ENCODE measurements around the gene APCDD1.

- TF ChIP-seq PATZ1 (CRISPR knock-in tag; IDR thresholded peaks at IDR 0.05; ENCODE audit: borderline replicate concordance) (no peak), ZNF8 (CRISPR knock-in tag; IDR thresholded peaks at IDR 0.05) (no peak), GLIS3 (CRISPR knock-in tag; IDR thresholded peaks at IDR 0.05) (no peak), ZFP30 (CRISPR knock-in tag; IDR thresholded peaks at IDR 0.05) (no peak), CSDC2 (CRISPR knock-in tag; IDR thresholded peaks at IDR 0.05) (no peak), RARB (CRISPR knock-in tag; IDR thresholded peaks at IDR 0.05) (no peak), ZFP3 (CRISPR knock-in tag; IDR thresholded peaks at IDR 0.05) (no peak), OSR1 (CRISPR knock-in tag; IDR thresholded peaks at IDR 0.05) (no peak)
These were observed 484 bp downstream of the APCDD1 start for GRCh38 chr18:10454681-10455557.

Measured in SK-N-SH treated with all-trans-retinoic acid at 6 μM for 48 hours (cell line).